DOHH2 (cell line): ENCODE data around the gene ARHGEF5.

Source experiments
- H3F3A ChIP-seq: fragments of 200-600 bp; sonication (generic), shearing (Covaris generic); 2 replicates; pipeline ENCODE4 v1.6.0; 2016; ENCODE audit warnings: antibody characterized with exemption, mild to moderate bottlenecking; ENCODE audit not compliant: control insufficient read depth, insufficient read depth
- H3K27ac ChIP-seq: fragments of 200-600 bp; sonication (generic); 2 replicates; pipeline ENCODE4 v1.5.1; 2014; ENCODE audit warnings: low read depth, mild to moderate bottlenecking, low read length, moderate library complexity
- H3K27me3 ChIP-seq: fragments of 200-600 bp; sonication (generic); 2 replicates; pipeline ENCODE4 v1.6.1; 2014; ENCODE audit warnings: mild to moderate bottlenecking, low read length, mixed read lengths; ENCODE audit not compliant: control insufficient read depth
- H3K36me3 ChIP-seq: fragments of 200-600 bp; sonication (generic); 2 replicates; pipeline ENCODE4 v1.6.1; 2014; ENCODE audit warnings: mild to moderate bottlenecking, low read length, moderate library complexity, mixed read lengths; ENCODE audit not compliant: control insufficient read depth
- H3K4me1 ChIP-seq: fragments of 200-600 bp; sonication (generic); 2 replicates; pipeline ENCODE4 v1.6.1; 2014; ENCODE audit warnings: mild to moderate bottlenecking, low read length, mixed read lengths; ENCODE audit not compliant: control insufficient read depth
- H3K4me2 ChIP-seq: fragments of 200-600 bp; sonication (generic); 2 replicates; pipeline ENCODE4 v1.6.0; 2014; ENCODE audit warnings: mild to moderate bottlenecking, low read length, moderate library complexity
- H3K4me3 ChIP-seq: fragments of 200-600 bp; sonication (generic); 2 replicates; pipeline ENCODE4 v1.5.1; 2014; ENCODE audit warnings: mild to moderate bottlenecking, low read length, mixed read lengths
- H3K79me2 ChIP-seq: fragments of 200-600 bp; sonication (generic); 2 replicates; pipeline ENCODE4 v1.6.1; 2014; ENCODE audit warnings: mild to moderate bottlenecking, low read length, mixed read lengths; ENCODE audit not compliant: control insufficient read depth
- H3K9me2 ChIP-seq: fragments of 200-600 bp; sonication (generic); replicated peaks from 2 replicates; pipeline ENCODE4 v1.6.1; 2014; ENCODE audit warnings: mild to moderate bottlenecking, low read length, mixed read lengths; ENCODE audit not compliant: control insufficient read depth
- H3K9me3 ChIP-seq: fragments of 200-600 bp; sonication (generic); 2 replicates; pipeline ENCODE4 v1.6.1; 2014; ENCODE audit warnings: antibody characterized with exemption, low read length, mixed read lengths; ENCODE audit not compliant: control insufficient read depth, insufficient read depth
- H4K20me1 ChIP-seq: fragments of 200-600 bp; sonication (generic); 2 replicates; pipeline ENCODE4 v1.6.0; 2014; ENCODE audit warnings: low read depth, mild to moderate bottlenecking, antibody characterized with exemption, low read length, moderate library complexity; ENCODE audit not compliant: control insufficient read depth, insufficient read depth
- EZH2phosphoT487 ChIP-seq: fragments of 200-600 bp; sonication (generic); IDR thresholded peaks from 2 replicates; pipeline ENCODE4 v1.6.1; 2017; ENCODE audit warnings: borderline replicate concordance, mild to moderate bottlenecking, antibody characterized with exemption, low read length, moderate library complexity, mixed read lengths
- TF ChIP-seq, protein P1 (sequence below): fragments of 200-600 bp; sonication (generic); IDR thresholded peaks from one replicate; pipeline ENCODE4 v1.5.1; 2014; ENCODE audit warnings: antibody characterized with exemption, mild to moderate bottlenecking, low read depth, low read length; ENCODE audit not compliant: poor library complexity, severe bottlenecking

ARHGEF5 gene

DNA sequence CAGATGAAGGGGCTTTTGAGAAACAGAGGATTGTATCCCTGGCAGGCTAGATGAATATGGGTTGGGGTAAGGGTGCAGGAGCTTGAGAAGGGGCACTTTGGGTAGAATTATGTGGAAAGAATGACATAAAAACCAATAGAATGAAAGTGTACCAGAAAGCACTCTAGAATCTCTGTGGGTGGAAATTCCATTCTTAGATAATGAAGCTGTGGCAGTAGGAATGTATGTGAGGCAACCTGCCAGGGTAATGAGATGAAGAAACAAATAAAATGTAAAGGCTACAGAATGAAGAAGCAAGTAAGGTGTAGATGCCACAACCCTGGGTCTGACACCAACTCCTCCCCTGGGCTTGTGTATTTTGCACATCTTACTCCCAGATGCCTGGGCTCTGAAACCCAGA, 31.5 kb downstream of the ARHGEF5 start:
- H3K4me3 ChIP-seq = no peak overlapping the region
- TF ChIP-seq EZH2phosphoT487 = no peak
- TF ChIP-seq, protein P1, sequence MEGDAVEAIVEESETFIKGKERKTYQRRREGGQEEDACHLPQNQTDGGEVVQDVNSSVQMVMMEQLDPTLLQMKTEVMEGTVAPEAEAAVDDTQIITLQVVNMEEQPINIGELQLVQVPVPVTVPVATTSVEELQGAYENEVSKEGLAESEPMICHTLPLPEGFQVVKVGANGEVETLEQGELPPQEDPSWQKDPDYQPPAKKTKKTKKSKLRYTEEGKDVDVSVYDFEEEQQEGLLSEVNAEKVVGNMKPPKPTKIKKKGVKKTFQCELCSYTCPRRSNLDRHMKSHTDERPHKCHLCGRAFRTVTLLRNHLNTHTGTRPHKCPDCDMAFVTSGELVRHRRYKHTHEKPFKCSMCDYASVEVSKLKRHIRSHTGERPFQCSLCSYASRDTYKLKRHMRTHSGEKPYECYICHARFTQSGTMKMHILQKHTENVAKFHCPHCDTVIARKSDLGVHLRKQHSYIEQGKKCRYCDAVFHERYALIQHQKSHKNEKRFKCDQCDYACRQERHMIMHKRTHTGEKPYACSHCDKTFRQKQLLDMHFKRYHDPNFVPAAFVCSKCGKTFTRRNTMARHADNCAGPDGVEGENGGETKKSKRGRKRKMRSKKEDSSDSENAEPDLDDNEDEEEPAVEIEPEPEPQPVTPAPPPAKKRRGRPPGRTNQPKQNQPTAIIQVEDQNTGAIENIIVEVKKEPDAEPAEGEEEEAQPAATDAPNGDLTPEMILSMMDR = no peak
- no peaks in the 10 kb centered on the region for H3F3A ChIP-seq
- H3K9me3 ChIP-seq = no peaks in the 10 kb centered on the region
- no peaks in the 10 kb centered on the region for H3K9me2 ChIP-seq
- H3K4me1 ChIP-seq = no peaks in the 10 kb centered on the region
- no peaks in the 10 kb centered on the region for H4K20me1 ChIP-seq
- H3K27me3 ChIP-seq = no peaks in the 10 kb centered on the region
- H3K27ac ChIP-seq = no peak overlapping the region
- no peaks in the 10 kb centered on the region for H3K79me2 ChIP-seq
- no peaks in the 10 kb centered on the region for H3K36me3 ChIP-seq
- H3K4me2 ChIP-seq = no peak overlapping the region

DNA sequence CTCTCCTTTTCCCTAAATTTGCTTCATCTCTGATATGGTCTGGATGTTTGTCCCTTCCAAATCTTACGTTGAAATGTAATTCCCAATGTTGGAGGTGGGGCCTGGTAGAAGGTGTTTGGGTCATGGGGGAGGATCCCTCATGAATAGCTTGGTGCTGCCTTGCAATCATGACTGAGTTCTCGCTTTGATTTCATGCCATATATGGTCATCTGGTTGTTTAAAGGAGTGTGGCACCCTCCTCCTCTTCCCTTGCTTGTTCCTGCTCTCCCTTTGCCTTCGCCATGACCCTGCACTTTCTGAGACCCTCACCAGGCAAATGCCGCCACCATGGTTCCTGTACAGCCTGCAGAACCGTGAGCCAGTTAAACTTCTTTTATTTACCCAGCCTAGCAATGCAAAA, 33.7 kb downstream of the ARHGEF5 start:
- Histone ChIP-seq H3K4me2 (no peak overlapping the region), H3K9me3 (no peaks in the 10 kb centered on the region), H3K4me3 (no peak overlapping the region), H3K79me2 (no peaks in the 10 kb centered on the region), H3K36me3 (no peaks in the 10 kb centered on the region), H4K20me1 (no peaks in the 10 kb centered on the region), H3K4me1 (no peaks in the 10 kb centered on the region), H3K27ac (no peak overlapping the region), H3K9me2 (no peaks in the 10 kb centered on the region), H3F3A (no peaks in the 10 kb centered on the region), H3K27me3 (no peaks in the 10 kb centered on the region)
- TF ChIP-seq EZH2phosphoT487 = no peak
- TF ChIP-seq, protein P1 = no peak

DNA sequence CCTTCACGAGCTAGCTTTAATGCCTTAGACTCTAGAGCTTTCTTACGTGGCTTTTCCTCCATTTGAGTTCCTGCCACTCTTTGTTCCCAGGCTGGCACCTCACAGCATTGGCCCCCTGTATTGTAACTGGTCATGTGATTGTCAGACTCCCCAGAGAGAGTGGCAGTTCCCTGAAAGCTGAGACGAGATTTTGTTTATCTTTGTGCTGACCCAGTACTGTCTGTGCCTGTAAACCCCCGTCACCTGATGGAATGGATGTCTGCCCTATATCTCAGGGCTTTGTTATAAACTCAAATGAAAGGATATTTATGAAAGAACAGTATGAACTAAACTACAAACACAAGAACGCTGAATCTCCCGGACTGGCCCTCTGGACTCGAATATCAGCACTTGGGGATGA, 35.3 kb downstream of the ARHGEF5 start:
- no peaks in the 10 kb centered on the region for H3K4me1 ChIP-seq
- H3K9me2 ChIP-seq = no peaks in the 10 kb centered on the region
- no peaks in the 10 kb centered on the region for H4K20me1 ChIP-seq
- TF ChIP-seq EZH2phosphoT487 = no peak
- TF ChIP-seq, protein P1 = no peak
- H3K27ac ChIP-seq = no peak overlapping the region
- no peaks in the 10 kb centered on the region for H3K79me2 ChIP-seq
- no peaks in the 10 kb centered on the region for H3K27me3 ChIP-seq
- no peaks in the 10 kb centered on the region for H3K36me3 ChIP-seq
- H3K4me3 ChIP-seq = no peak overlapping the region
- no peaks in the 10 kb centered on the region for H3F3A ChIP-seq
- no peak overlapping the region for H3K4me2 ChIP-seq
- H3K9me3 ChIP-seq = no peaks in the 10 kb centered on the region

DNA sequence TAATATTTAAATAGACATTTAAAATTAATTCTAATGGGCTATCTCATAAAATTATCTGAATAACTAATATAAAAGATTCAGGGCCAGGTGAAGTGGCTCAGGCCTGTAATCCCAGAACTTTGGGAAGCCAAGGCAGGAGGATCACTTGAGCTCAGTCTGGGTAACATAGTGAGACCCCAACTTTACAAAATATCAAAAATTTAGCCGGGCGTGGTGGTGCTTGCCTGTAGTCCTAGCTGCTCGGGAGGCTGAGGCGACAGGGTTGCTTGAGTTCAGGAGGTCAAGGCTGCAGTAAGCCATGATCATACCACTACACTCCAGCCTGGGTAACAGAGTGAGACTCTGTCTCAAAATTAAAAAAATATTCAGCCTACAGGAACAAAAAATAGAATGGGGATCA, 35.8 kb downstream of the ARHGEF5 start:
- no peaks in the 10 kb centered on the region for H3F3A ChIP-seq
- H3K4me1 ChIP-seq = no peaks in the 10 kb centered on the region
- no peaks in the 10 kb centered on the region for H4K20me1 ChIP-seq
- no peaks in the 10 kb centered on the region for H3K36me3 ChIP-seq
- TF ChIP-seq, protein P1 = no peak
- TF ChIP-seq EZH2phosphoT487 = no peak
- no peak overlapping the region for H3K4me3 ChIP-seq
- H3K9me3 ChIP-seq = no peaks in the 10 kb centered on the region
- H3K27me3 ChIP-seq = no peaks in the 10 kb centered on the region
- no peak overlapping the region for H3K4me2 ChIP-seq
- no peaks in the 10 kb centered on the region for H3K9me2 ChIP-seq
- no peak overlapping the region for H3K27ac ChIP-seq
- no peaks in the 10 kb centered on the region for H3K79me2 ChIP-seq
